PC-3 (cell line): ENCODE measurements around the gene STRAP. TPM values are rescaled to one million over a fixed set of nuclear protein-coding genes. Genes with fewer than 3 reads are reported as not detected.

ENCODE experiments used
- ATAC-seq: fragments of 200-7000 bp; cut with Tn5 transposase; 2 replicates; pipeline ENCODE4 v1.9.1; 2020; ENCODE audit warnings: mild to moderate bottlenecking, moderate library complexity
- BruUV-seq: library from RNA; stranded (reverse); fragments of 400-500 nt; replicated peaks from 2 replicates; lab custom pipeline; 2021; lab: Mats Ljungman, UMichigan
- CTCF ChIA-PET: fragments of 300-600 bp; sonication (Branson Sonifier 250); formaldehyde crosslinking; loops from one replicate; lab custom pipeline; 2022; ENCODE audit warnings: antibody characterized with exemption; lab: Charles Lee
- POLR2A ChIA-PET: fragments of 300-600 bp; sonication (Branson Sonifier 250); formaldehyde crosslinking; loops from one replicate; lab custom pipeline; 2022; ENCODE audit warnings: antibody characterized with exemption; ENCODE audit not compliant: unreplicated experiment; lab: Charles Lee
- DNase-seq: peaks from one replicate; pipeline ENCODE4 v3.0.0-alpha.2; 2015
- H2AFZ ChIP-seq: fragments of 300-600 bp; sonication (generic); 2 replicates; pipeline ENCODE4 v1.6.0; 2016; ENCODE audit warnings: antibody characterized with exemption, low read length
- H3F3A ChIP-seq: fragments of 300-600 bp; sonication (generic); one replicate; pipeline ENCODE4 v1.6.0; 2017; ENCODE audit warnings: antibody characterized with exemption, low read length, control low read depth, mild to moderate bottlenecking; ENCODE audit not compliant: unreplicated experiment
- H3K27ac ChIP-seq: fragments of 300-600 bp; sonication (generic); 2 replicates; pipeline ENCODE4 v1.5.1; 2016; ENCODE audit warnings: mild to moderate bottlenecking, low read length
- H3K27me3 ChIP-seq: fragments of 300-600 bp; sonication (generic); 2 replicates; pipeline ENCODE4 v1.6.1; 2016; ENCODE audit warnings: low read length, mixed read lengths
- H3K36me3 ChIP-seq: fragments of 300-600 bp; sonication (generic); 2 replicates; pipeline ENCODE4 v1.6.1; 2016; ENCODE audit warnings: low read depth, mixed run types, low read length, mixed read lengths
- H3K4me1 ChIP-seq: fragments of 300-600 bp; sonication (generic); 2 replicates; pipeline ENCODE4 v1.5.1; 2016; ENCODE audit warnings: low read length; ENCODE audit not compliant: insufficient read depth
- H3K4me2 ChIP-seq: fragments of 300-600 bp; sonication (generic); 2 replicates; pipeline ENCODE4 v1.6.0; 2016; ENCODE audit warnings: low read length
- H3K4me3 ChIP-seq: fragments of 300-600 bp; sonication (generic); 2 replicates; pipeline ENCODE4 v1.5.1; 2016; ENCODE audit warnings: mild to moderate bottlenecking, low read length, mixed read lengths
- H3K79me2 ChIP-seq: fragments of 300-600 bp; sonication (generic); 2 replicates; pipeline ENCODE4 v1.6.1; 2017; ENCODE audit warnings: low read length, mixed read lengths
- H3K9ac ChIP-seq: fragments of 300-600 bp; sonication (generic); 2 replicates; pipeline ENCODE4 v1.6.0; 2016; ENCODE audit warnings: mild to moderate bottlenecking, low read length
- H3K9me2 ChIP-seq: fragments of 300-600 bp; sonication (generic); replicated peaks from 2 replicates; pipeline ENCODE4 v1.6.1; 2016; ENCODE audit warnings: mixed run types, low read length, mixed read lengths
- H3K9me3 ChIP-seq: fragments of 300-600 bp; sonication (generic); 2 replicates; pipeline ENCODE4 v1.6.1; 2016; ENCODE audit warnings: low read length, mixed read lengths
- H4K20me1 ChIP-seq: fragments of 300-600 bp; sonication (generic); 2 replicates; pipeline ENCODE4 v1.6.1; 2016; ENCODE audit warnings: low read length, mixed read lengths
- EZH2 ChIP-seq: fragments of 300-600 bp; sonication (generic); IDR thresholded peaks from one replicate; pipeline ENCODE4 v1.6.1; 2017; ENCODE audit warnings: antibody characterized with exemption, mild to moderate bottlenecking, low read length; ENCODE audit not compliant: unreplicated experiment
- EZH2phosphoT487 ChIP-seq: fragments of 300-600 bp; sonication (generic); IDR thresholded peaks from 2 replicates; pipeline ENCODE4 v1.6.1; 2018; ENCODE audit warnings: mild to moderate bottlenecking, antibody characterized with exemption, low read length, borderline replicate concordance
- intact Hi-C: fragments of 100-400 bp; cut with micrococcal nuclease; formaldehyde crosslinking; loops from 2 replicates; pipeline ENCODE4 v1.9.0; 2023
- total RNA-seq: library from RNA; depleted of rRNA; stranded (reverse); fragments of >200 nt; gene quantifications from 2 replicates; pipeline ENCODE4 v1.2.3, GENCODE V29; 2014
- TF ChIP-seq, protein P1 (sequence below): fragments of 300-600 bp; sonication (generic); conservative IDR thresholded peaks from 2 replicates; pipeline ENCODE4 v1.5.1; 2017; ENCODE audit warnings: antibody characterized with exemption, low read depth, mild to moderate bottlenecking, low read length

The STRAP gene
- total RNA-seq, 1 experiment from 2014 or later, result 80.4 TPM

DNA sequence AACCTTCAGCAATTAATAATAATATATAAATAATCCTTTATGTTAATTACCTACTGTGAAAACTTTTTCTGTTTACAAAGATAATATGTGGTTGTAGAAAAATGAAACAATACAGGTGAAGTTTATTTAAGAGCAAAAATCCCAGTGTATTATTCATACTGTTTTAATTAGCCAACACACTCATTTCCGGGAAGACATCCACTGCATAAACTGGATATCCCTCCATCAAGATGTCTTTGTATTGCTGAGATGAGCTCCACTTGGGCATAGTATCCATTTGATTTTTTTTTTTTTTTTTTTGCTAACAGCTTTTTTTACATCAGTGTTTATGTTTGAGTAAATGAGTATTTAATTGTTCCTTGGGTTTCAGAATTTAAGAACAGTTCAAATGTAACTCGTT lies 15.2 kb downstream of the STRAP start:
- peaks cover 4% of the 10 kb centered on the region for H3F3A ChIP-seq
- no peak overlapping the region for H3K27ac ChIP-seq
- no peak overlapping the region for H2AFZ ChIP-seq
- ATAC-seq (peak; percentile 35; the same call in 1 of the 2 replicates), DNase-seq (no peak)
- CTCF ChIA-PET, result no interaction called here
- no TSS peak for BruUV-seq
- no peaks in the 10 kb centered on the region for H3K27me3 ChIP-seq
- intact Hi-C loops, result no loop called here
- TF ChIP-seq, protein P1, sequence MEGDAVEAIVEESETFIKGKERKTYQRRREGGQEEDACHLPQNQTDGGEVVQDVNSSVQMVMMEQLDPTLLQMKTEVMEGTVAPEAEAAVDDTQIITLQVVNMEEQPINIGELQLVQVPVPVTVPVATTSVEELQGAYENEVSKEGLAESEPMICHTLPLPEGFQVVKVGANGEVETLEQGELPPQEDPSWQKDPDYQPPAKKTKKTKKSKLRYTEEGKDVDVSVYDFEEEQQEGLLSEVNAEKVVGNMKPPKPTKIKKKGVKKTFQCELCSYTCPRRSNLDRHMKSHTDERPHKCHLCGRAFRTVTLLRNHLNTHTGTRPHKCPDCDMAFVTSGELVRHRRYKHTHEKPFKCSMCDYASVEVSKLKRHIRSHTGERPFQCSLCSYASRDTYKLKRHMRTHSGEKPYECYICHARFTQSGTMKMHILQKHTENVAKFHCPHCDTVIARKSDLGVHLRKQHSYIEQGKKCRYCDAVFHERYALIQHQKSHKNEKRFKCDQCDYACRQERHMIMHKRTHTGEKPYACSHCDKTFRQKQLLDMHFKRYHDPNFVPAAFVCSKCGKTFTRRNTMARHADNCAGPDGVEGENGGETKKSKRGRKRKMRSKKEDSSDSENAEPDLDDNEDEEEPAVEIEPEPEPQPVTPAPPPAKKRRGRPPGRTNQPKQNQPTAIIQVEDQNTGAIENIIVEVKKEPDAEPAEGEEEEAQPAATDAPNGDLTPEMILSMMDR, result no peak
- TF ChIP-seq EZH2phosphoT487 (no peak), EZH2 (no peak)
- 0 out of 2 replicates have a peak, but pooled peaks cover 15% of the 10 kb centered on the region for H4K20me1 ChIP-seq
- POLR2A ChIA-PET, result no interaction called here
- H3K36me3 ChIP-seq, result peaks cover 54% of the 10 kb centered on the region
- H3K79me2 ChIP-seq, result no peaks in the 10 kb centered on the region
- H3K4me1 ChIP-seq, result no peaks in the 10 kb centered on the region
- no peak overlapping the region for H3K4me3 ChIP-seq
- H3K9ac ChIP-seq, result no peak overlapping the region
- H3K9me3 ChIP-seq, result no peaks in the 10 kb centered on the region
- no peaks in the 10 kb centered on the region for H3K9me2 ChIP-seq
- no peak overlapping the region for H3K4me2 ChIP-seq

DNA sequence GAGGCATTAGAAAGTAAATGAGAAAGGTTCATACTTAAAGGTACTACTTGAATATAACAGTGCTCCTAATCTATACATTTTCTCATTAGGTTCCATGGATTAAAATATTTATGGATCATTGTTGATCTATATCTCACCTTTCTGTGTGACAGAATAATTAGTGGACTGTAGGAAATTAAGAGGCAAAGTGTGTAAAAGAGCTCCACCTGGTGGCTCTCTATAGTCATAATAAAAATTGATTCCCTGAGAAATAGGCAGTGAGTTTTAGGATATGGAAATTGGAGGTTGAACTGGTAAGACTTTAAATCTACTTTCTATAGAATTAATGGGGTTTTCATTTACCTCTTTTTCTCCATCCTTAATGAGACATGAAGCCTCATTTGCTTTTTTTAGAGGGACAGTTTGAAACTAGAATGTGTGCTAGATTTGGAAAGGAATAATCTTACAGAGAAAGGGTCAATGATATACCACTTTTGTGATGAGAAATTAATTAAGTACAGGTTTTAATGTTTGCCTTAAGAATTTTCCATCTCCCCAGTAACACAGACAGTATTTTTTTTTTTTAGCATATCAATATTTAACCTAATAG lies 17.2 kb downstream of the STRAP start:
- no peaks in the 10 kb centered on the region for H3K27me3 ChIP-seq
- H3K9me3 ChIP-seq, result no peaks in the 10 kb centered on the region
- no peak overlapping the region for H3K4me2 ChIP-seq
- H3K36me3 ChIP-seq, result peaks cover 61% of the 10 kb centered on the region
- no peak for TF ChIP-seq EZH2phosphoT487
- TF ChIP-seq, protein P1, result peak; percentile 78
- H3K79me2 ChIP-seq, result no peaks in the 10 kb centered on the region
- DNase-seq (peak; percentile 25), ATAC-seq (no peak)
- no peak overlapping the region for H3K9ac ChIP-seq
- 0 out of 2 replicates have a peak, but pooled peaks cover 11% of the 10 kb centered on the region for H4K20me1 ChIP-seq
- no peak overlapping the region for H2AFZ ChIP-seq
- peaks cover 4% of the 10 kb centered on the region for H3F3A ChIP-seq
- BruUV-seq, result no TSS peak
- no peak overlapping the region for H3K4me3 ChIP-seq
- no peak overlapping the region for H3K27ac ChIP-seq
- H3K9me2 ChIP-seq, result no peaks in the 10 kb centered on the region
- CTCF ChIA-PET, result interaction anchor here (0.5 to 1.0 kb wide), 3 partner anchors 12 to 1401 kb away, joined by 3 to 5 read pairs (median 4); partner anchors contain the start of gene DERA
- intact Hi-C loops, result no loop called here
- POLR2A ChIA-PET, result interaction anchor here (0.5 kb wide), 1 partner anchor 12 kb away, joined by 3 read pairs; the partner anchor contains the start of gene DERA
- H3K4me1 ChIP-seq, result no peaks in the 10 kb centered on the region

DNA sequence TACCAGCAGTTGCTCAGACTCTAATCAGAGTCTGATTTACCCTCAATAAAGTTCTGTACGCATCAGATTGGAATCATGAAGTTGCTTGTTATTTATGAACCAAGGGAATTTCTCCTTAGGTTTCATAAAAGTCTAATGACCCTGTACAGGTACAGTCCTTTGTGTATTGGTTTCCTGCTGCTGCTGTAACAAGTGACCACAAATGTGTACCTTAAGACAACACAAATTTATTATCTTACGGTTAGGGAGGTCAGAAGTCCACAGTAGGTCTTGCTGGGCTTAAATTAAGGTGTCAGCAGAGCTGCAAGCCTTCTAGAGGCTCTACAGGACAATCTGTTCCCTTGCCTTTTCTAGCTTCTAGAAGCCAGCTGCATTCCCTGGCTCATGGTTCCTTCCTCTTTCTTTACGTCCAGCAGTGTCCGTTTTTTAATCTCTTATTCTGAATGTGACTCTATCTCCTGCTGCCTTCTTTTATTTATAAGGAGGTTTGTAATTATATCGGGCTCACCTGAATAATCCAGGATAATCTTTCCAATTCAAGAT lies 22.3 kb downstream of the STRAP start:
- CTCF ChIA-PET, result no interaction called here
- BruUV-seq, result no TSS peak
- DNase-seq (no peak), ATAC-seq (no peak)
- Histone ChIP-seq H3K9me3 (no peaks in the 10 kb centered on the region), H3K27me3 (no peaks in the 10 kb centered on the region), H3K4me2 (no peak overlapping the region), H3K4me3 (no peak overlapping the region), H3F3A (no peaks in the 10 kb centered on the region), H3K27ac (no peak overlapping the region), H3K36me3 (peaks cover 37% of the 10 kb centered on the region), H3K79me2 (no peaks in the 10 kb centered on the region), H3K9ac (no peak overlapping the region), H3K4me1 (no peaks in the 10 kb centered on the region), H3K9me2 (no peaks in the 10 kb centered on the region), H2AFZ (no peak overlapping the region), H4K20me1 (0 out of 2 replicates have a peak, but pooled peaks cover 1% of the 10 kb centered on the region)
- POLR2A ChIA-PET, result no interaction called here
- TF ChIP-seq EZH2phosphoT487 (no peak), EZH2 (no peak)
- TF ChIP-seq, protein P1, result no peak
- intact Hi-C loops, result no loop called here
